Chondrocyte (in vitro differentiated cells): ENCODE data around the gene NIT1. TPM values are rescaled to one million over a fixed set of nuclear protein-coding genes. Genes with fewer than 3 reads are reported as not detected.
"Not testable (repeated sequence)": the region's sequence is repeated elsewhere in the genome, so short reads cannot be mapped to it uniquely, and the experiment has no call there.

Experiments
- DNase-seq: peaks from one replicate; pipeline ENCODE4 v3.0.0; 2021; ENCODE audit warnings: mixed read lengths, low spot score
- H3K27ac Mint-ChIP-seq: one replicate; pipeline ENCODE4 v1.8.0; 2021; ENCODE audit warnings: mild to moderate bottlenecking, moderate library complexity, mixed read lengths; ENCODE audit not compliant: unreplicated experiment
- H3K27me3 Mint-ChIP-seq: 2 replicates; pipeline ENCODE4 v1.8.0; 2021; ENCODE audit warnings: low read depth, mixed read lengths
- H3K36me3 Mint-ChIP-seq: 2 replicates; pipeline ENCODE4 v1.8.0; 2021; ENCODE audit warnings: low read depth, mixed read lengths
- H3K4me1 Mint-ChIP-seq: 2 replicates; pipeline ENCODE4 v1.8.0; 2021; ENCODE audit warnings: low read depth, mild to moderate bottlenecking, mixed read lengths
- H3K4me3 Mint-ChIP-seq: one replicate; pipeline ENCODE4 v1.8.0; 2021; ENCODE audit warnings: mild to moderate bottlenecking, moderate library complexity, mixed read lengths; ENCODE audit not compliant: unreplicated experiment
- H3K9me3 Mint-ChIP-seq: 2 replicates; pipeline ENCODE4 v1.8.0; 2021; ENCODE audit warnings: low read depth, mixed read lengths
- CTCF ChIP-seq: fragments of 200-600 bp; sonication (generic); IDR thresholded peaks from 2 replicates; pipeline ENCODE4 v1.5.0; 2021; ENCODE audit warnings: antibody characterized with exemption, mild to moderate bottlenecking, moderate library complexity
- total RNA-seq: library from RNA; stranded (reverse); gene quantifications from 3 replicates; pipeline ENCODE4 v1.2.1, GENCODE V29; 2021

Gene NIT1
- total RNA-seq, 1 donor from 2014 or later = 27.6 TPM

DNA sequence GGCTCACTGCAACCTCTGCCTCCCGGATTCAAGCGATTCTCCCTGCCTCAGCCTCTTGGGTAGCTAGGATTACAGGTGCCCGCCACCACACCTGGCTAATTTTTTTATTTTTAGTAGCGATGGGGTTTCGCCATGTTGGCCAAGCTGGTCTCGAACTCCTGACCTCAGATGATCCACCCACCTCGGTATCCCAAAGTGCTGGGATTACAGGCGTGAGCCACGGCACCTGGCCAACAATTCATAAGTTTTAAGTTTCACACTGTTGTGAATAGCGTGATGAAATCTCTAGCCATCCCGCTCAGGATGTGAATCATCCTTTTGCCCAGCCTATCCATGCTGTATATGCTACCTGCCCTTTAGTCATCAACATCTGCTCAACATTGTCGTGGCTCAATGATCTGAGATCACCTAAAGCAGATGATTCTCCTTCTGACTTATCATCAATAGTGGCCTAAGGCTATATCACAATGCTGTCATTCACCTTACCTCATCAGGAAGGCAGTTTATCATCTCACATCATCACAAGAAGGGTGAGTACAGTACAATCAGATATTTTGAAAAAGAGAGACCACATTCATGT is 2.7 kb upstream of the NIT1 start:
- Mint-ChIP-seq H3K4me1 (peaks cover 65% of the 10 kb centered on the region), H3K27me3 (no peaks in the 10 kb centered on the region), H3K27ac (peak overlapping the region; percentile 97), H3K36me3 (peaks cover 3% of the 10 kb centered on the region), H3K9me3 (no peaks in the 10 kb centered on the region), H3K4me3 (no peak overlapping the region)
- DNase-seq = no peak
- no peak for TF ChIP-seq CTCF

DNA sequence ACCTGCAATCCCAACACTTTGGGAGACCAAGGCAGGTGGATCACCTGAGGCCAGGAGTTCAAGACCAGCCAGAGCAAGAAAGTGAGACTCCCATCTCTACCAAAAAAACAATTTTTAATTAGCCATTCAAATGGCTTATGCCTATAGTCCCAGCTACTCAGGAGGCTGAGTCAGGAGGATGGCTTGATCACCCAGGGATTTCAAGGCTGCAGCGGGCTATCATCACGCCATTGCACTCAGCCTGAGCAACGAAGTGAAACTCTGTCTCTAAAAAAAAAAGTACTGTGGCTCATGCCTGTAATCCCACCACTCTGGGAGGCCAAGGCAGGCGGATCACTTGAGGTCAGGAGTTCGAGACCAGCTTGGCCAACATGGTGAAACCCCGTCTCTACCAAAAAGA is 1.9 kb upstream of the NIT1 start:
- peaks cover 67% of the 10 kb centered on the region for H3K4me1 Mint-ChIP-seq
- not testable (repeated sequence) for H3K9me3 Mint-ChIP-seq, H3K36me3 Mint-ChIP-seq, DNase-seq, H3K27me3 Mint-ChIP-seq
- peak overlapping the region; percentile 90 for H3K4me3 Mint-ChIP-seq
- peak overlapping the region; percentile 97 for H3K27ac Mint-ChIP-seq

GRCh38 chr1:161119092-161119903 is 1.4 kb downstream of the NIT1 start:
- peaks cover 29% of the 10 kb centered on the region for H3K36me3 Mint-ChIP-seq
- TF ChIP-seq CTCF = peak; percentile 69
- no peaks in the 10 kb centered on the region for H3K9me3 Mint-ChIP-seq
- DNase-seq = no peak
- H3K4me1 Mint-ChIP-seq = peaks cover 51% of the 10 kb centered on the region
- H3K27me3 Mint-ChIP-seq = no peaks in the 10 kb centered on the region
- peak overlapping the region; percentile 90 for H3K4me3 Mint-ChIP-seq
- H3K27ac Mint-ChIP-seq = peak overlapping the region; percentile 97

DNA sequence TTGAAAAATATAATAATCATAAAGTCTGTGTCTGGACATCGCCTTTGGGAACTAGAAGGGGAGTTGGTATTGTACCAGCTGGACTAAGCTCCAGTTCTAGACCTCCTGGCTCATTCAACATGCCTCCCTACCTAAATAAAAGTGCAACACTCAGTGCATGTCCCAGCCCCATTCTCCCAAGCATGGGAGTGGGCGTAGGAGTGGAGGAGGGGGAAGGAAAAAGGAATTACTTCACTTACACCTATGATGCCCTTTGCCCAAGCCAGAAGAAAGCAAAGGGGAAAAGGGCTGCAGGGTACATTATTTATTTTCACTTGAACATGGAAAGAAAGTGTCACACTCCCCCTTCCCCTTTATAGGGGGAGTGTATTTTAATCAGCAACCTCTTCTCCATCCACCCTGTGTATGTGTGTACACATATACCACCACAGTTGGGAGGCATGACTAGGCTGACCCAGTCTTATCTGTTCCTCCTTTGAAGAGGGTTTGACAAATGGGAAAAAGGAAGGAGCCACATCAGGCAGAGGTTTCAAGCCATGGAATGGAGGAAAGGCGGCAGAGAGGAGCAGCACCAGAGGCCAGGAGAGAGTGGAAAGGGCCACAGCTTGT is 3.2 kb downstream of the NIT1 start:
- DNase-seq = no peak
- H3K4me1 Mint-ChIP-seq = peaks cover 33% of the 10 kb centered on the region
- no peak overlapping the region for H3K27ac Mint-ChIP-seq
- TF ChIP-seq CTCF = no peak
- H3K27me3 Mint-ChIP-seq = no peaks in the 10 kb centered on the region
- H3K4me3 Mint-ChIP-seq = no peak overlapping the region
- H3K9me3 Mint-ChIP-seq = no peaks in the 10 kb centered on the region
- H3K36me3 Mint-ChIP-seq = peaks cover 32% of the 10 kb centered on the region

DNA sequence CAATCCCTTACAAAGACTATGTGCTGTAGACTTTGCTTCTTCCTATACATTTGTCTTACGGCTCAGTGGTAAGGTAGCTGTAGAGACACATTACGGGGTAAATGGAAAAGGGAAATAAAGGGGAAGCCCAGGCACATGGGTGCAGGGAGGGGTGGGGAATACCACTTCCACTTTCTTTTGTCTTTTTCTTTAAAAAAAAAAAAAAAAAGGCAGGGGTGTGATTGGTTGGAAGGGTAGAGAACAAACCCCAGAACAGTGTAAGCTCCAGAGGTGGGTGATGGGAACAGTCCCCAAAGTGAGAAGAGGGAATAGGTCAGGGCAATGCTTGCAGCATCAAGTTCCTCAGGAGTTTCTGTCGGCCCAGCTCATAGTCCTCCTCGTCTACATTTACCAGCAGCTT is 3.9 kb downstream of the NIT1 start:
- H3K4me1 Mint-ChIP-seq = peaks cover 30% of the 10 kb centered on the region

More for the DNA sequence above, 3.9 kb downstream of the NIT1 start:
- DNase-seq = no peak
- Mint-ChIP-seq H3K9me3 (no peaks in the 10 kb centered on the region), H3K4me3 (no peak overlapping the region), H3K27ac (no peak overlapping the region), H3K27me3 (no peaks in the 10 kb centered on the region), H3K36me3 (peaks cover 36% of the 10 kb centered on the region)
- TF ChIP-seq CTCF = no peak
